HUES48 (cell line): ENCODE data around the gene KRT86.
"Not testable (repeated sequence)": the region's sequence is repeated elsewhere in the genome, so short reads cannot be mapped to it uniquely, and the experiment has no call there.

Experiments used
- H3K27ac ChIP-seq: one replicate; pipeline ENCODE4 v1.7.0; 2013; ENCODE audit warnings: low read depth, low read length, inconsistent platforms
- H3K27me3 ChIP-seq: 2 replicates; pipeline ENCODE4 v1.6.1; 2013; ENCODE audit warnings: mild to moderate bottlenecking, low read length; ENCODE audit not compliant: control insufficient read depth, insufficient read depth
- H3K36me3 ChIP-seq: 2 replicates; pipeline ENCODE4 v1.6.1; 2013; ENCODE audit warnings: low read length; ENCODE audit not compliant: control insufficient read depth, insufficient read depth
- H3K4me1 ChIP-seq: 2 replicates; pipeline ENCODE4 v1.6.1; 2013; ENCODE audit warnings: mild to moderate bottlenecking, low read length; ENCODE audit not compliant: control insufficient read depth, insufficient read depth
- H3K4me3 ChIP-seq: 2 replicates; pipeline ENCODE4 v1.5.1; 2013; ENCODE audit warnings: mild to moderate bottlenecking, low read depth, low read length
- H3K9ac ChIP-seq: 2 replicates; pipeline ENCODE4 v1.6.1; 2013; ENCODE audit warnings: mild to moderate bottlenecking, low read depth, low read length, moderate library complexity
- H3K9me3 ChIP-seq: 2 replicates; pipeline ENCODE4 v1.6.1; 2013; ENCODE audit warnings: low read length; ENCODE audit not compliant: control insufficient read depth, insufficient read depth

KRT86 gene

GRCh38 chr12:52302242-52302914, 27.9 kb downstream of the KRT86 start:
- not testable (repeated sequence) for H3K36me3 ChIP-seq, H3K4me3 ChIP-seq
- peaks cover 19% of the 10 kb centered on the region for H3K27me3 ChIP-seq

DNA sequence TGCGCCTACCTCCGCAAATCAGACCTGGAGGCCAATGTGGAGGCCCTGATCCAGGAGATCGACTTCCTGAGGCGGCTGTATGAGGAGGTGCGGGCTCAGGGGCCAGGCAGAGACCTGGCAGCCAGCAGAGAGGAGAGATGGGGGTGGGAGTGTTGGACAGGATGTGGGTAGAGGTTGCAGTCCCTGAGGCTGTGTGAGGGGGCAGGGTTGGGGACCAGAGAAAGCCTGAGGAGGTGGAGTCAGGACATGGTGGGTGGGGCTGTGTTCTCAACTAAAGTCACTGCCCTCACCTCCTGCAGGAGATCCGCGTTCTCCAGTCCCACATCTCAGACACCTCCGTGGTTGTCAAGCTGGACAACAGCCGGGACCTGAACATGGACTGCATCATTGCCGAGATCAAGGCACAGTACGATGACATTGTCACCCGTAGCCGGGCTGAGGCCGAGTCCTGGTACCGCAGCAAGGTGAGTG, 30.5 kb downstream of the KRT86 start:
- H3K4me1 ChIP-seq, H3K36me3 ChIP-seq, H3K9me3 ChIP-seq, H3K9ac ChIP-seq, H3K27ac ChIP-seq, H3K4me3 ChIP-seq: not testable (repeated sequence)
- peaks cover 39% of the 10 kb centered on the region for H3K27me3 ChIP-seq

More at GRCh38 chr12:52302242-52302914, 27.9 kb downstream of the KRT86 start:
- H3K9ac ChIP-seq, H3K27ac ChIP-seq, H3K4me1 ChIP-seq, H3K9me3 ChIP-seq: not testable (repeated sequence)

- Histone ChIP-seq H3K4me3 (no peak overlapping the region), H3K27ac (no peak overlapping the region), H3K9me3 (no peaks in the 10 kb centered on the region), H3K4me1 (peaks cover 6% of the 10 kb centered on the region), H3K36me3 (no peaks in the 10 kb centered on the region), H3K27me3 (peaks cover 47% of the 10 kb centered on the region), H3K9ac (no peak overlapping the region)
Observed at GRCh38 chr12:52305921-52306705, 31.7 kb downstream of the KRT86 start.

- H3K9ac ChIP-seq, result no peak overlapping the region
- no peak overlapping the region for H3K4me3 ChIP-seq
- H3K4me1 ChIP-seq, result peaks cover 6% of the 10 kb centered on the region
- H3K27me3 ChIP-seq, result peaks cover 49% of the 10 kb centered on the region
- H3K36me3 ChIP-seq, result no peaks in the 10 kb centered on the region
- no peak overlapping the region for H3K27ac ChIP-seq
- H3K9me3 ChIP-seq, result no peaks in the 10 kb centered on the region
Observed at GRCh38 chr12:52306731-52307130, 32.3 kb downstream of the KRT86 start.

GRCh38 chr12:52307836-52308805, 33.7 kb downstream of the KRT86 start:
- Histone ChIP-seq H3K27ac (no peak overlapping the region), H3K4me3 (peak overlapping the region; percentile 69), H3K4me1 (peaks cover 6% of the 10 kb centered on the region), H3K36me3 (no peaks in the 10 kb centered on the region), H3K9ac (no peak overlapping the region), H3K9me3 (no peaks in the 10 kb centered on the region), H3K27me3 (peaks cover 50% of the 10 kb centered on the region)

GRCh38 chr12:52308806-52309425, 34.5 kb downstream of the KRT86 start:
- H3K36me3 ChIP-seq, result no peaks in the 10 kb centered on the region
- H3K27ac ChIP-seq, result no peak overlapping the region
- H3K9ac ChIP-seq, result no peak overlapping the region
- H3K9me3 ChIP-seq, result no peaks in the 10 kb centered on the region
- H3K4me1 ChIP-seq, result peaks cover 6% of the 10 kb centered on the region
- peaks cover 50% of the 10 kb centered on the region for H3K27me3 ChIP-seq
- peak overlapping the region; percentile 69 for H3K4me3 ChIP-seq

DNA sequence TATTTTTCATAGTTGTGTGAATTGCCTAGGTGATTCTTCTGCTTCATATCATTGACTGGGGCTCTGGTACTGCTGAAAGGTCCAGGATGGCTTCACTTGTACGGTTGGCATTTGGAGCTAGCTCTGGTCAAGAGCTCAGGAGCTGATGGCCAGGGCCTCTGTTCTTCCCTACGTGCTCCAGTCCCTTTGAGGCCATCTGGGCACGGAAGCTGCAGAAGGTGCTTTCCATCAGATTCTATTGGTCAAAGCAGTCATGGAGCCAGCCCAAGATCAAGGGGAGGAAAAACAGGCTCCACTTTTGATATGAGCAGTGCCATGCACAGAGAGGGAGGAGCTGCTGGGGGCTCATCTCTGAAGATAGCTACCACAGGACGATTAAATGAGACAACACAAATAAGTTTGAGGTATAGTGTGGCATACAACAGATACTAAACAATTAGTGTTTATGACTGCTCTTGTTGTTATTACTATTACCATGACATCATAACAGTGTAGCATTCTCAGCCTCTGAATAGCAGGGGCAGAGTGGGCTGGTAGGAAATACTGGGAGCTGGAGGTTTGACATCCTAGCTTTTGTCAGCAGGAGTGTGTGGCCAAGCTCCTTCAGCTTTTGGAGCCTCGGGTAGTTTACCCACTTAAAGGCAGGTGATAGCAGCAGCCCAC, 36.3 kb downstream of the KRT86 start:
- no peak overlapping the region for H3K27ac ChIP-seq
- H3K4me3 ChIP-seq, result no peak overlapping the region
- peaks cover 6% of the 10 kb centered on the region for H3K4me1 ChIP-seq
- H3K9me3 ChIP-seq, result no peaks in the 10 kb centered on the region
- H3K36me3 ChIP-seq, result no peaks in the 10 kb centered on the region
- no peak overlapping the region for H3K9ac ChIP-seq
- H3K27me3 ChIP-seq, result peaks cover 50% of the 10 kb centered on the region

DNA sequence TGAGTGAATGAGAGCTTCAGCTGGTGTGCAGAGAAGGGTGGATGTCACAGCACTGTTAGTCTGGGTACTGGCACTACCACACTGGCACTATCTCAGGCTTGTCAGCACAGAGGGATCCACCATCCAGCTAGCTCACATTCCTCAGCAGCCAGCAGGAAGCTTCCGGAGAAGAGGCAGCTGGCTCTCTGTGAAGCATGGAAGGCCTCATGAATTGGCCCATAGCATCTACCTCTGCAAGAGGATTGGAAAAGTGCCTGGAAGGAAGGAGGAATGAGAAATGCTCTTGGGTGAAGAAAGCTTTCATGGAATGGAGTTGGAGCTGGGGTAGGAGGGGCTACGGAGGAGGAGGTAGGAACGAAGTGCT, 36.8 kb downstream of the KRT86 start:
- no peak overlapping the region for H3K27ac ChIP-seq
- no peaks in the 10 kb centered on the region for H3K9me3 ChIP-seq
- H3K9ac ChIP-seq, result no peak overlapping the region
- H3K27me3 ChIP-seq, result peaks cover 48% of the 10 kb centered on the region
- H3K4me3 ChIP-seq, result no peak overlapping the region
- peaks cover 6% of the 10 kb centered on the region for H3K4me1 ChIP-seq
- H3K36me3 ChIP-seq, result no peaks in the 10 kb centered on the region

GRCh38 chr12:52312086-52312485, 37.6 kb downstream of the KRT86 start:
- H3K9ac ChIP-seq, result no peak overlapping the region
- H3K36me3 ChIP-seq, result no peaks in the 10 kb centered on the region
- H3K9me3 ChIP-seq, result no peaks in the 10 kb centered on the region
- peaks cover 6% of the 10 kb centered on the region for H3K4me1 ChIP-seq
- H3K27me3 ChIP-seq, result peaks cover 40% of the 10 kb centered on the region
- H3K27ac ChIP-seq, result no peak overlapping the region
- H3K4me3 ChIP-seq, result no peak overlapping the region

- Histone ChIP-seq H3K4me3 (no peak overlapping the region), H3K27ac (no peak overlapping the region), H3K27me3 (peaks cover 26% of the 10 kb centered on the region), H3K9ac (no peak overlapping the region), H3K9me3 (no peaks in the 10 kb centered on the region), H3K36me3 (no peaks in the 10 kb centered on the region), H3K4me1 (peaks cover 6% of the 10 kb centered on the region)
Observed at GRCh38 chr12:52313461-52313860, 39.0 kb downstream of the KRT86 start.
